Measurements from ENCODE around the gene VWC2L. TPM values are rescaled to one million over a fixed set of nuclear protein-coding genes. Genes with fewer than 3 reads are reported as not detected.

VWC2L gene
- total RNA-seq, 1 donor from 2014 or later = not detected

DNA sequence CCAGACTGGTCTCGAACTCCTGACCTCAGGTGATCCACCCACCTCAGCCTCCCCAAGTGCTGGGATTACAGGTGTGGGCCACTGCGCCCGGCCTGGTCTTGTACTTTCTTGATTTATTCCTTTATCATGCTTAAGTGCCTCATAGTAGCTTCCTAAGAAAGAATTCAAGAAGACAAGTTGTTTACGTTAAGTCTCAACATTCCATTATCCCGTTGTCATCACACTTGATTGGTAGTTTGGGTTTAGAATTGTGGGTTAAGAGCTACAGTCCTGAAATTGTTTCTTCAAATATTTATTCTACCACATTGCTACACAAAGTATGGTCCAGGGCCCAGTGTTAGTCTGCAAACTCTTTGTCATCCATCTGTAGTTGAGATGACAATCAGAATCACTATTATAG is 194.0 kb downstream of the VWC2L start:
- TF ChIP-seq, protein P1, sequence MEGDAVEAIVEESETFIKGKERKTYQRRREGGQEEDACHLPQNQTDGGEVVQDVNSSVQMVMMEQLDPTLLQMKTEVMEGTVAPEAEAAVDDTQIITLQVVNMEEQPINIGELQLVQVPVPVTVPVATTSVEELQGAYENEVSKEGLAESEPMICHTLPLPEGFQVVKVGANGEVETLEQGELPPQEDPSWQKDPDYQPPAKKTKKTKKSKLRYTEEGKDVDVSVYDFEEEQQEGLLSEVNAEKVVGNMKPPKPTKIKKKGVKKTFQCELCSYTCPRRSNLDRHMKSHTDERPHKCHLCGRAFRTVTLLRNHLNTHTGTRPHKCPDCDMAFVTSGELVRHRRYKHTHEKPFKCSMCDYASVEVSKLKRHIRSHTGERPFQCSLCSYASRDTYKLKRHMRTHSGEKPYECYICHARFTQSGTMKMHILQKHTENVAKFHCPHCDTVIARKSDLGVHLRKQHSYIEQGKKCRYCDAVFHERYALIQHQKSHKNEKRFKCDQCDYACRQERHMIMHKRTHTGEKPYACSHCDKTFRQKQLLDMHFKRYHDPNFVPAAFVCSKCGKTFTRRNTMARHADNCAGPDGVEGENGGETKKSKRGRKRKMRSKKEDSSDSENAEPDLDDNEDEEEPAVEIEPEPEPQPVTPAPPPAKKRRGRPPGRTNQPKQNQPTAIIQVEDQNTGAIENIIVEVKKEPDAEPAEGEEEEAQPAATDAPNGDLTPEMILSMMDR (IDR thresholded peaks at IDR 0.05) = no peak
- Mint-ChIP-seq H3K4me3 (ENCODE audit: unreplicated experiment) (no peak overlapping the region), H3K27ac (ENCODE audit: unreplicated experiment) (no peak overlapping the region), H3K9me3 (ENCODE audit: low read depth) (peaks cover 2% of the 10 kb centered on the region), H3K4me1 (ENCODE audit: low read depth) (peaks cover 6% of the 10 kb centered on the region), H3K27me3 (ENCODE audit: low read depth) (no peaks in the 10 kb centered on the region), H3K36me3 (ENCODE audit: low read depth) (no peaks in the 10 kb centered on the region)
- no peak for DNase-seq (ENCODE audit: low spot score)

DNA sequence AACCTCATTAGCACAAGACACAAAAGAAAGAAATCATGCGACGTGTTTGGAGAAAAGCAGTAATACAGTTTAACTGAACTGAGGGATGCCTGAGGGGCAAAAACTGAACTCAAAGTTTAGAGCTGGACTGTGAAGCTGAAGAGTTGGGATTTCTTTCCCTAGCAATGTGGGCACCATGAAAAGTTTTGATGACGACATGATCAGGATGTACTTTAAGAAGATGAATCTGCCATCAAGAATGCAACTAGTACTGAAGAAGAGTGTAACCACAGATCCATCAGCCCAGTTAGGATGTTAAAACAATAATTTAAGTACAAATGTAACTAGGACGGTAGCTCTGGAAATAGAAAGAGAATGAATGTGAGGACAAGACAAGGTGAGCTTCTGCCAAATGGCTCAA is 196.2 kb downstream of the VWC2L start:
- peaks cover 6% of the 10 kb centered on the region for H3K4me1 Mint-ChIP-seq (ENCODE audit: low read depth)
- no peaks in the 10 kb centered on the region for H3K27me3 Mint-ChIP-seq (ENCODE audit: low read depth)
- H3K27ac Mint-ChIP-seq (ENCODE audit: unreplicated experiment) = no peak overlapping the region
- H3K9me3 Mint-ChIP-seq (ENCODE audit: low read depth) = no peaks in the 10 kb centered on the region
- H3K4me3 Mint-ChIP-seq (ENCODE audit: unreplicated experiment) = no peak overlapping the region
- DNase-seq (ENCODE audit: low spot score) = no peak
- TF ChIP-seq, protein P1 (IDR thresholded peaks at IDR 0.05) = no peak
- no peaks in the 10 kb centered on the region for H3K36me3 Mint-ChIP-seq (ENCODE audit: low read depth)

DNA sequence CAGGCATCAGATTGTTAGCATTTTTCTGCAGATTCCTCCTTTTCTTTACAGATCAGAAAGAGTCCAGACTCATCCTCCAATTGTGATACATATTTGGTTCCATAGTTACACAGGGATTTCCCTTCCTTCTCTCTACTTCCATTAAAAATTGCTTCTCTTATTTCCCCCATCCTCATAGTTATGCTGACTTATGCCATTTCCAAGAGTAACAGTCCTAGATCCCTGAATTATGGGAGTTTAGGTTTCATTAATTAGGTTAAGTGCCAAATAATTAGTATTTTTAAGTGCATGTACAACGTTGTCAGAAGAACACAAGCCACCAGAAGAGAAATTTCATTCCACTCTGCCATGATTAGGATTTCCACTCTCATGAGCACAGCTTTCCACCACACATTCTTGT is 200.2 kb downstream of the VWC2L start:
- no peak for DNase-seq (ENCODE audit: low spot score)
- TF ChIP-seq, protein P1 (IDR thresholded peaks at IDR 0.05) = no peak
- no peaks in the 10 kb centered on the region for H3K4me1 Mint-ChIP-seq (ENCODE audit: low read depth)
- H3K9me3 Mint-ChIP-seq (ENCODE audit: low read depth) = peaks cover 9% of the 10 kb centered on the region
- H3K4me3 Mint-ChIP-seq (ENCODE audit: unreplicated experiment) = no peak overlapping the region
- no peaks in the 10 kb centered on the region for H3K27me3 Mint-ChIP-seq (ENCODE audit: low read depth)
- no peaks in the 10 kb centered on the region for H3K36me3 Mint-ChIP-seq (ENCODE audit: low read depth)
- H3K27ac Mint-ChIP-seq (ENCODE audit: unreplicated experiment) = no peak overlapping the region

DNA sequence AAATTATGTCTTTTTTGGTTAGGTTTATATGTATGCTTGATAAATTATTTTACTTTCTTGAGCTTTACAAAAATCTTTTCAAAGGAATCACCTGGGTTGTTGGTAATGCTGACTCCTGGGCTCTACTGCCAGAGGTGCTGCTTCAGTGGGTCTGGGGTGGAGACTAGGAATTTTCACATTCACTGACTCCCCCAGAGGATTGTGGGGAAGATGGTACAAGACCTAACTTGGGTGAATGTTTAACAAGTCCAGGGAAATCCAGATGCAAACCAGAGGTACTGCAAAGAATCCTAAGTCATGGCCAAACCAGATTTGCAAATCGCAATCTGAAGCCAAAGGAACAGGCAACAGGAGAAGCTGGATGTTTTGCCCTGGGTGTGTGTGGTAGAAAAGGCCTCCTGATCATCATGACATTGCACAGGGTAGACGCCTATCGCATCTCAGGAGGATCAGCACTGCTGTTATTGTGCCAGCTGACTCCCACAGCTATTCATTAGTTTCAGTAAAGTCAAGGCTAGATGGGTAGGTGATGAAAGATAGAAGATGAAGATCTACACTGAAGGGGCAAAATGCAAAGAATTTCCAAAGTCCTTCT is 213.4 kb downstream of the VWC2L start:
- Mint-ChIP-seq H3K4me3 (ENCODE audit: unreplicated experiment) (no peak overlapping the region), H3K4me1 (ENCODE audit: low read depth) (peaks cover 5% of the 10 kb centered on the region), H3K27ac (ENCODE audit: unreplicated experiment) (no peak overlapping the region), H3K9me3 (ENCODE audit: low read depth) (no peaks in the 10 kb centered on the region), H3K27me3 (ENCODE audit: low read depth) (no peaks in the 10 kb centered on the region), H3K36me3 (ENCODE audit: low read depth) (no peaks in the 10 kb centered on the region)
- TF ChIP-seq, protein P1 (IDR thresholded peaks at IDR 0.05) = no peak
- no peak for DNase-seq (ENCODE audit: low spot score)

DNA sequence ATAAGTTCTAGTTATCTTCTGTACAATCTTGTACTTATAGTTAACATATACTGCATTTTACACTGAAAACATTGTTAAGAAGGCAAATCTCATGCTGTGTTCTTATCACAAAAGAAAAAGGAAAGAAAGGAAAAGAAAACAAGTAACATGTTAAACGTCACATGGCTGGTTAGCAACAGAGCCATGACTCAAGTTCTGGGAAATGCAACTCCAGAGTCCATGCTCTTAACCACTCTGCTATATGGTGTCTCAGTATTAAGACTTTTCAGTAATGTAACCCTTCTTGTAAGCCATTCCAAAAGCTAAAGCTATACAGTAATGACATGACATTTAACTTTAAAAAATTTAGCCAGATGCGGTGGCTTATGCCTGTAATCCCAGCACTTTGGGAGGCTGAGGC is 217.2 kb downstream of the VWC2L start:
- Mint-ChIP-seq H3K27me3 (ENCODE audit: low read depth) (no peaks in the 10 kb centered on the region), H3K36me3 (ENCODE audit: low read depth) (no peaks in the 10 kb centered on the region), H3K27ac (ENCODE audit: unreplicated experiment) (no peak overlapping the region), H3K9me3 (ENCODE audit: low read depth) (no peaks in the 10 kb centered on the region), H3K4me1 (ENCODE audit: low read depth) (peaks cover 17% of the 10 kb centered on the region), H3K4me3 (ENCODE audit: unreplicated experiment) (no peak overlapping the region)
- DNase-seq (ENCODE audit: low spot score) = no peak
- TF ChIP-seq, protein P1 (IDR thresholded peaks at IDR 0.05) = no peak
